H1 (cell line): Measurements from ENCODE around the gene POLR3K. TPM values are rescaled to one million over a fixed set of nuclear protein-coding genes. Genes with fewer than 3 reads are reported as not detected.

Experiments
- CTCF ChIA-PET: fragments of 300-600 bp; sonication (Branson Sonifier 250); formaldehyde crosslinking; loops from one replicate; lab custom pipeline; 2021; ENCODE audit not compliant: partially characterized antibody; lab: Charles Lee
- POLR2A ChIA-PET: fragments of 300-600 bp; sonication (Branson Sonifier 250); formaldehyde crosslinking; loops from one replicate; lab custom pipeline; 2021; ENCODE audit warnings: inconsistent platforms; ENCODE audit not compliant: partially characterized antibody; lab: Charles Lee
- DNase-seq, 2 experiments: peaks; one replicate each; pipeline versions ENCODE4 v3.0.0 to v3.0.0-alpha.2; 2010 to 2022; ENCODE audit warnings: low spot score in 2 of 2, low read depth in 1 of 2, mixed read lengths in 1 of 2
- FAIRE-seq: peaks from 2 replicates; lab custom pipeline; 2011; peaks lifted over from hg19 to GRCh38; lab: Jason Lieb, UNC
- H2AFZ ChIP-seq: 2 replicates; pipeline ENCODE4 v1.8.1; 2012; ENCODE audit warnings: low read length, inconsistent platforms
- H2AK5ac ChIP-seq: 2 replicates; pipeline ENCODE4 v1.6.1; 2013; ENCODE audit warnings: low read depth, low read length
- H2BK120ac ChIP-seq: replicated peaks from 2 replicates; pipeline ENCODE3; 2013; ENCODE audit warnings: low read depth, low read length, inconsistent platforms
- H2BK12ac ChIP-seq: 2 replicates; pipeline ENCODE4 v1.6.1; 2013; ENCODE audit warnings: low read depth, low read length
- H2BK15ac ChIP-seq: 2 replicates; pipeline ENCODE4 v1.6.1; 2013; ENCODE audit warnings: low read length
- H2BK20ac ChIP-seq: 2 replicates; pipeline ENCODE4 v1.6.1; 2013; ENCODE audit warnings: low read length
- H2BK5ac ChIP-seq: 2 replicates; pipeline ENCODE4 v1.6.1; 2013; ENCODE audit warnings: low read depth, low read length
- H3K14ac ChIP-seq: 2 replicates; pipeline ENCODE4 v1.6.1; 2013; ENCODE audit warnings: inconsistent platforms; ENCODE audit not compliant: insufficient read length
- H3K18ac ChIP-seq: 2 replicates; pipeline ENCODE4 v1.6.1; 2013; ENCODE audit warnings: low read length; ENCODE audit errors: extremely low read depth
- H3K23ac ChIP-seq: 2 replicates; pipeline ENCODE4 v1.6.1; 2013; ENCODE audit warnings: inconsistent platforms; ENCODE audit not compliant: insufficient read length
- H3K23me2 ChIP-seq: 2 replicates; pipeline ENCODE4 v1.6.1; 2013; ENCODE audit warnings: low read depth, low read length
- H3K27ac ChIP-seq: 2 replicates; pipeline ENCODE4 v1.6.1; 2011; ENCODE audit warnings: low read depth, low read length, inconsistent platforms
- H3K27me3 ChIP-seq, 4 experiments: replicated peaks in 1 of 4; 1 replicate in 1 of 4; 2 replicates in 3 of 4; pipeline versions ENCODE4 v1.6.1 to v1.8.1; 2011 to 2013; ENCODE audit warnings: low read length in 3 of 4, mild to moderate bottlenecking in 3 of 4, inconsistent platforms in 2 of 4, mixed read lengths in 2 of 4, moderate library complexity in 1 of 4; ENCODE audit not compliant: control insufficient read depth in 3 of 4, insufficient read depth in 3 of 4; ENCODE audit errors: extremely low read depth in 1 of 4
- H3K36me3 ChIP-seq, 4 experiments: 2 replicates each; pipeline versions ENCODE4 v1.6.1 to v1.8.1; 2011 to 2013; ENCODE audit warnings: mild to moderate bottlenecking in 4 of 4, low read length in 3 of 4, moderate library complexity in 2 of 4, control low read depth in 1 of 4, inconsistent platforms in 1 of 4; ENCODE audit not compliant: insufficient read depth in 4 of 4, control insufficient read depth in 2 of 4
- H3K4ac ChIP-seq: replicated peaks from 2 replicates; pipeline ENCODE3; 2013; ENCODE audit warnings: low read length, low read depth, mixed read lengths, inconsistent platforms; ENCODE audit not compliant: insufficient read length
- H3K4me1 ChIP-seq, 4 experiments: replicated peaks in 1 of 4; 1 replicate in 1 of 4; 2 replicates in 3 of 4; pipeline versions ENCODE4 v1.6.1 to v1.8.1; 2011 to 2013; ENCODE audit warnings: low read length in 3 of 4, inconsistent platforms in 2 of 4, mixed read lengths in 1 of 4; ENCODE audit not compliant: insufficient read depth in 4 of 4, control insufficient read depth in 3 of 4
- H3K4me2 ChIP-seq, 2 experiments: 2 replicates each; pipeline versions ENCODE4 v1.6.1 to v1.8.1; 2011 to 2013; ENCODE audit warnings: low read depth in 2 of 2, low read length in 2 of 2, control low read depth in 1 of 2, inconsistent platforms in 1 of 2, mild to moderate bottlenecking in 1 of 2; ENCODE audit not compliant: insufficient read depth in 1 of 2
- H3K4me3 ChIP-seq, 4 experiments: fragments of 200-600, 300-600 bp in 1 of 4; sonication (generic), shearing (Covaris generic), sonication (Bioruptor Twin) in 1 of 4; 2 replicates each; pipeline versions ENCODE4 v1.5.1 to v1.8.1; 2011 to 2016; ENCODE audit warnings: low read length in 4 of 4, low read depth in 3 of 4, control low read depth in 2 of 4, inconsistent platforms in 2 of 4, mild to moderate bottlenecking in 2 of 4, mixed read lengths in 1 of 4, moderate library complexity in 1 of 4; ENCODE audit not compliant: insufficient read depth in 2 of 4; ENCODE audit errors: extremely low read depth in 1 of 4
- H3K56ac ChIP-seq: replicated peaks from 2 replicates; pipeline ENCODE3; 2013; ENCODE audit warnings: low read depth, mild to moderate bottlenecking, mixed read lengths, low read length, inconsistent platforms; ENCODE audit not compliant: insufficient read length
- H3K79me1 ChIP-seq: 2 replicates; pipeline ENCODE4 v1.6.1; 2013; ENCODE audit warnings: low read depth, low read length, control low read depth
- H3K79me2 ChIP-seq, 2 experiments: 2 replicates each; pipeline versions ENCODE4 v1.6.1 to v1.8.1; 2012 to 2013; ENCODE audit warnings: low read length in 2 of 2, mild to moderate bottlenecking in 2 of 2, inconsistent platforms in 1 of 2; ENCODE audit not compliant: insufficient read depth in 2 of 2, control insufficient read depth in 1 of 2
- H3K9ac ChIP-seq, 4 experiments: replicated peaks in 1 of 4; 1 replicate in 1 of 4; 2 replicates in 3 of 4; pipeline versions ENCODE4 v1.6.1 to v1.8.1; 2011 to 2013; ENCODE audit warnings: low read depth in 3 of 4, low read length in 3 of 4, control low read depth in 2 of 4, mild to moderate bottlenecking in 2 of 4, moderate library complexity in 2 of 4, inconsistent platforms in 1 of 4; ENCODE audit errors: extremely low read depth in 1 of 4
- H3K9me3 ChIP-seq, 2 experiments: 2 replicates each; pipeline versions ENCODE4 v1.6.1 to v1.8.1; 2012 to 2013; ENCODE audit warnings: mild to moderate bottlenecking in 2 of 2, moderate library complexity in 2 of 2, control low read depth in 1 of 2, inconsistent platforms in 1 of 2, low read depth in 1 of 2, low read length in 1 of 2, mixed read lengths in 1 of 2; ENCODE audit not compliant: insufficient read depth in 2 of 2
- H4K20me1 ChIP-seq, 2 experiments: replicated peaks in 1 of 2; 2 replicates each; pipeline versions ENCODE3 to v1.8.1; 2011 to 2013; ENCODE audit warnings: inconsistent platforms in 2 of 2, low read length in 2 of 2, mild to moderate bottlenecking in 1 of 2; ENCODE audit not compliant: insufficient read depth in 2 of 2, control insufficient read depth in 1 of 2
- H4K5ac ChIP-seq: 2 replicates; pipeline ENCODE4 v1.6.1; 2013; ENCODE audit warnings: low read length, low read depth, mixed read lengths, inconsistent platforms; ENCODE audit not compliant: insufficient read length
- H4K8ac ChIP-seq: 2 replicates; pipeline ENCODE4 v1.8.0; 2013; ENCODE audit warnings: mild to moderate bottlenecking, moderate library complexity, low read length, inconsistent platforms; ENCODE audit not compliant: insufficient read depth; ENCODE audit errors: extremely low read depth
- H4K91ac ChIP-seq: replicated peaks from 2 replicates; pipeline ENCODE3; 2013; ENCODE audit warnings: low read length, mixed read lengths, inconsistent platforms; ENCODE audit not compliant: insufficient read length
- CREB1 ChIP-seq: IDR thresholded peaks from 2 replicates; pipeline ENCODE4 v1.6.1; 2012; ENCODE audit warnings: inconsistent platforms
- FOSL1 ChIP-seq: IDR thresholded peaks from 2 replicates; pipeline ENCODE4 v1.6.1; 2011; ENCODE audit warnings: mild to moderate bottlenecking, low read depth, low read length, moderate library complexity; ENCODE audit not compliant: insufficient read depth
- HDAC6 ChIP-seq: IDR thresholded peaks from one replicate; pipeline ENCODE4 v1.7.1; 2012; ENCODE audit warnings: low read depth, mild to moderate bottlenecking, inconsistent platforms, low read length, moderate library complexity
- JUN ChIP-seq: IDR thresholded peaks from 2 replicates; pipeline ENCODE4 v1.6.1; 2011; ENCODE audit warnings: low read depth, mild to moderate bottlenecking, improper control_type of control experiment, low read length
- KDM4A ChIP-seq: IDR thresholded peaks from one replicate; pipeline ENCODE4 v1.7.1; 2012; ENCODE audit warnings: low read depth, mild to moderate bottlenecking, moderate library complexity, low read length, inconsistent platforms; ENCODE audit not compliant: severe bottlenecking
- NANOG ChIP-seq: IDR thresholded peaks from 2 replicates; pipeline ENCODE4 v1.6.1; 2011; ENCODE audit warnings: low read length, low read depth, mild to moderate bottlenecking, inconsistent platforms; ENCODE audit not compliant: insufficient read depth, poor library complexity, severe bottlenecking
- POLR2A ChIP-seq, 2 experiments: IDR thresholded peaks; 1 replicate in 1 of 2; 2 replicates in 1 of 2; pipeline ENCODE4 v1.6.1; 2011; ENCODE audit warnings: low read depth in 2 of 2, low read length in 2 of 2, mild to moderate bottlenecking in 2 of 2; ENCODE audit errors: control extremely low read depth in 1 of 2
- SP1 ChIP-seq: IDR thresholded peaks from 2 replicates; pipeline ENCODE4 v1.6.1; 2011; ENCODE audit warnings: low read depth, low read length
- SP4 ChIP-seq: IDR thresholded peaks from 2 replicates; pipeline ENCODE4 v1.6.1; 2012; ENCODE audit warnings: low read length, inconsistent platforms
- USF2 ChIP-seq: IDR thresholded peaks from 2 replicates; pipeline ENCODE4 v1.6.1; 2011; ENCODE audit warnings: low read length, improper control_type of control experiment
- YY1 ChIP-seq: IDR thresholded peaks from 2 replicates; pipeline ENCODE4 v1.6.1; 2011; ENCODE audit warnings: low read depth, mild to moderate bottlenecking, low read length
- WGBS, 2 experiments: shearing (Covaris generic) in 1 of 2; methylation state at CpG; one replicate each; pipeline versions ENCODE4 v1.1.6 to v1.1.7; 2013 to 2015; ENCODE audit warnings: low lambda C conversion rate in 2 of 2, mixed read lengths in 2 of 2, inconsistent platforms in 1 of 2, low coverage in 1 of 2, missing lambda C conversion rate in 1 of 2; ENCODE audit not compliant: insufficient replicate concordance in 2 of 2, insufficient coverage in 1 of 2, insufficient read length in 1 of 2; ENCODE audit errors: extremely low coverage in 1 of 2, missing lambda C conversion rate in 1 of 2; 5-methylcytosine and 5-hydroxymethylcytosine counted together
- polyA plus RNA-seq, 7 experiments: library from polyadenylated mRNA; depleted of rRNA in 3 of 7; stranded (reverse) in 5 of 7; unstranded in 2 of 7; fragments of >200 nt in 5 of 7; fragments of 200-250 nt in 2 of 7; gene quantifications; 1 replicate in 5 of 7; 2 replicates in 1 of 7; 4 replicates in 1 of 7; pipeline versions ENCODE4 v1.2.1 to v1.2.3, GENCODE V29; 2011 to 2013; ENCODE audit warnings: missing spikeins in 2 of 7, mixed read lengths in 2 of 7
- total RNA-seq: library from RNA; stranded (reverse); fragmentation: NEBNext Ultra II Directional; extraction: Animal tissue kit (Norgen Biotek cat#: 25700); gene quantifications from 2 replicates; pipeline ENCODE4 v1.2.1, GENCODE V29; 2021

Gene POLR3K
- total and polyA plus RNA-seq, 2 of the 8 experiments (the other 6 are each of a cell fraction or from before 2014, with no cell fraction given), result 45.4 to 80.5 TPM

GRCh38 chr16:89391-90302, 36.2 kb upstream of the POLR3K start:
- POLR2A ChIA-PET, result interaction anchor here (1.3 to 12.4 kb wide), 4 partner anchors 11 to 22 kb away, joined by 3 to 153 read pairs (median 8); partner anchors contain the start of gene RHBDF1
- no peak overlapping the region for H3K56ac ChIP-seq
- H3K79me2 ChIP-seq, result no peaks in the 10 kb centered on the region
- TF ChIP-seq FOSL1 (no peak), KDM4A (no peak), JUN (no peak), HDAC6 (no peak), SP1 (no peak), YY1 (no peak), CREB1 (no peak), SP4 (no peak), NANOG (no peak), POLR2A (IDR thresholded peaks at IDR 0.05; ENCODE audit: control extremely low read depth in 1 of 2, low read depth in 2 of 2, low read length in 2 of 2) (no peak), USF2 (no peak)
- H2AK5ac ChIP-seq, result no peak overlapping the region
- WGBS, 2 experiments, result 85% methylated on average over 25 of the region's 30 CpGs; no CpG with 5 or more reads in 1 of the 2 experiments
- H3K23ac ChIP-seq, result no peak overlapping the region
- no peak overlapping the region for H2BK5ac ChIP-seq
- H4K20me1 ChIP-seq, result peaks cover 4 to 12% of the 10 kb centered on the region in 2 experiments
- H3K79me1 ChIP-seq, result no peaks in the 10 kb centered on the region
- DNase-seq (no peak), FAIRE-seq (no peak)
- no peak overlapping the region for H2BK20ac ChIP-seq
- no peak overlapping the region for H3K4me2 ChIP-seq
- H3K9ac ChIP-seq, result no peak overlapping the region
- H3K9me3 ChIP-seq, result no peaks in the 10 kb centered on the region
- no peak overlapping the region for H2BK120ac ChIP-seq
- no peaks in the 10 kb centered on the region for H3K23me2 ChIP-seq
- H3K4ac ChIP-seq, result no peak overlapping the region
- no peaks in the 10 kb centered on the region for H3K27me3 ChIP-seq
- H3K14ac ChIP-seq, result no peak overlapping the region
- H2BK15ac ChIP-seq, result no peak overlapping the region
- no peak overlapping the region for H2AFZ ChIP-seq
- no peaks in the 10 kb centered on the region; a peak in 1 of 7 replicates for H3K4me1 ChIP-seq
- peaks cover 7 to 13% (median 11%) of the 10 kb centered on the region in 4 experiments; a peak in 7 of 8 replicates for H3K36me3 ChIP-seq
- no peak overlapping the region for H3K27ac ChIP-seq
- no peak overlapping the region for H4K5ac ChIP-seq
- H3K18ac ChIP-seq, result no peak overlapping the region
- H4K91ac ChIP-seq, result no peak overlapping the region
- no peak overlapping the region for H2BK12ac ChIP-seq
- CTCF ChIA-PET, result interaction anchor here (1.2 to 25.7 kb wide), 5 partner anchors 10 to 91 kb away, joined by 3 to 856 read pairs (median 3); partner anchors contain the start of gene RHBDF1
- no peak overlapping the region for H4K8ac ChIP-seq
- no peak overlapping the region for H3K4me3 ChIP-seq
